Jurkat, Clone E6-1 (cell line): Measurements from ENCODE around the gene PAGR1. TPM values are rescaled to one million over a fixed set of nuclear protein-coding genes. Genes with fewer than 3 reads are reported as not detected.
"Not testable (repeated sequence)": the region's sequence is repeated elsewhere in the genome, so short reads cannot be mapped to it uniquely, and the experiment has no call there.

Experiments
- DNase-seq: peaks from one replicate; pipeline ENCODE4 v3.0.0-alpha.2; 2011; ENCODE audit warnings: low read depth, low spot score
- H3K4me3 ChIP-seq: 2 replicates; pipeline ENCODE4 v1.5.1; 2011; ENCODE audit warnings: mild to moderate bottlenecking, low read length, control low read depth, moderate library complexity
- polyA plus RNA-seq: library from polyadenylated mRNA; unstranded; fragments of >200 nt; gene quantifications from one replicate; pipeline ENCODE4 v1.2.1, GENCODE V29; 2012; ENCODE audit warnings: missing spikeins; ENCODE audit not compliant: insufficient read length, insufficient read depth

Gene PAGR1
- 64.3 TPM for polyA plus RNA-seq

- DNase-seq: peak; percentile 100
- peak within 1 kb of the TSS; percentile 86 for H3K4me3 ChIP-seq
Observed at GRCh38 chr16:29815793-29816693, at the start of gene PAGR1. TSS of gene PAGR1 (plus strand) at chr16:29816152. CDS start at chr16:29816526, 374 bp downstream.

GRCh38 chr16:29766571-29766970 lies 49.4 kb upstream of the PAGR1 start:
- H3K4me3 ChIP-seq: no peak overlapping the region
- DNase-seq: no peak

- DNase-seq: no peak
- no peak overlapping the region for H3K4me3 ChIP-seq
Observed at GRCh38 chr16:29767062-29767461, 48.9 kb upstream of the PAGR1 start.

GRCh38 chr16:29769507-29769906 lies 46.4 kb upstream of the PAGR1 start:
- no peak overlapping the region for H3K4me3 ChIP-seq
- no peak for DNase-seq

- H3K4me3 ChIP-seq: no peak overlapping the region
- no peak for DNase-seq
Observed at GRCh38 chr16:29770250-29770929, 45.6 kb upstream of the PAGR1 start.

- not testable (repeated sequence) for DNase-seq, H3K4me3 ChIP-seq
Observed at GRCh38 chr16:29772330-29772729, 43.6 kb upstream of the PAGR1 start.

GRCh38 chr16:29774730-29775129 lies 41.2 kb upstream of the PAGR1 start:
- H3K4me3 ChIP-seq: no peak overlapping the region
- no peak for DNase-seq

GRCh38 chr16:29775742-29776408 lies 40.1 kb upstream of the PAGR1 start:
- no peak overlapping the region for H3K4me3 ChIP-seq
- no peak for DNase-seq

- no peak for DNase-seq
- no peak within 1 kb of the TSS for H3K4me3 ChIP-seq
Observed at GRCh38 chr16:29777576-29778350, 38.2 kb upstream of the PAGR1 start, which contains the start of gene ZG16. TSS of gene ZG16 (plus strand) at chr16:29778256. CDS start at chr16:29779267, 1,011 bp downstream.

- no peak for DNase-seq
- H3K4me3 ChIP-seq: no peak overlapping the region
Observed at GRCh38 chr16:29779474-29779873, 36.5 kb upstream of the PAGR1 start.

GRCh38 chr16:29783094-29783953 lies 32.6 kb upstream of the PAGR1 start:
- H3K4me3 ChIP-seq, DNase-seq: not testable (repeated sequence)

- no peak for DNase-seq
- H3K4me3 ChIP-seq: no peak overlapping the region
Observed at GRCh38 chr16:29784157-29784556, 31.8 kb upstream of the PAGR1 start.

GRCh38 chr16:29784901-29785500 lies 31.0 kb upstream of the PAGR1 start:
- DNase-seq: no peak
- H3K4me3 ChIP-seq: no peak overlapping the region

- H3K4me3 ChIP-seq, DNase-seq: not testable (repeated sequence)
Observed at GRCh38 chr16:29787155-29787554, 28.8 kb upstream of the PAGR1 start.

GRCh38 chr16:29789775-29790182 lies 26.2 kb upstream of the PAGR1 start:
- no peak for DNase-seq
- peak overlapping the region; percentile 93 for H3K4me3 ChIP-seq

- peak within 1 kb of the TSS; percentile 93 for H3K4me3 ChIP-seq
Observed at GRCh38 chr16:29790183-29790948, 25.6 kb upstream of the PAGR1 start, which contains the start of gene KIF22. TSS of gene KIF22 (plus strand) at chr16:29790751. CDS start at chr16:29790760, 9 bp downstream.

More at GRCh38 chr16:29790183-29790948, 25.6 kb upstream of the PAGR1 start, which contains the start of gene KIF22:
- DNase-seq: peak; percentile 98
